IMR-90 (cell line): ENCODE results near the gene LAMC2.

Experiments
- BHLHE40 ChIP-seq: fragments of 150-350 bp; IDR thresholded peaks from 2 replicates; pipeline ENCODE4 v1.6.1; 2016; ENCODE audit warnings: mild to moderate bottlenecking, low read depth, low read length
- CTCF ChIP-seq: conservative IDR thresholded peaks from 2 replicates; pipeline ENCODE4 v1.5.1; 2012; ENCODE audit warnings: mild to moderate bottlenecking, low read depth, low read length, improper control_type of control experiment
- FOS ChIP-seq: fragments of 150-350 bp; IDR thresholded peaks from 2 replicates; pipeline ENCODE4 v1.6.1; 2016; ENCODE audit warnings: low read depth, low read length
- MAZ ChIP-seq: IDR thresholded peaks from 2 replicates; pipeline ENCODE4 v1.6.1; 2012; ENCODE audit warnings: low read depth, mild to moderate bottlenecking, low read length, improper control_type of control experiment, moderate library complexity, borderline replicate concordance
- POLR2A ChIP-seq: IDR thresholded peaks from 2 replicates; pipeline ENCODE4 v1.6.1; 2012; ENCODE audit warnings: mild to moderate bottlenecking, low read depth, low read length
- RAD21 ChIP-seq: IDR thresholded peaks from 2 replicates; pipeline ENCODE4 v1.6.1; 2012; ENCODE audit warnings: low read length, improper control_type of control experiment
- RFX5 ChIP-seq: IDR thresholded peaks from 2 replicates; pipeline ENCODE4 v1.8.0; 2012; ENCODE audit warnings: low read depth, mild to moderate bottlenecking, low read length, moderate library complexity
- USF2 ChIP-seq: fragments of 150-350 bp; IDR thresholded peaks from 2 replicates; pipeline ENCODE4 v1.6.1; 2017; ENCODE audit warnings: mild to moderate bottlenecking, antibody characterized with exemption, low read length, low read depth

- TF ChIP-seq CTCF (no peak), POLR2A (no peak), BHLHE40 (no peak), RFX5 (no peak), RAD21 (no peak), USF2 (no peak), MAZ (no peak), FOS (no peak)
These were observed 7.0 kb upstream of the LAMC2 start for GRCh38 chr1:183179033-183179432.
